Measurements from ENCODE around the gene ZNF683. TPM values are rescaled to one million over a fixed set of nuclear protein-coding genes. Genes with fewer than 3 reads are reported as not detected.
"Not testable (repeated sequence)": the region's sequence is repeated elsewhere in the genome, so short reads cannot be mapped to it uniquely, and the experiment has no call there.

The ZNF683 gene
- total RNA-seq, 1 experiment from 2014 or later = not detected

DNA sequence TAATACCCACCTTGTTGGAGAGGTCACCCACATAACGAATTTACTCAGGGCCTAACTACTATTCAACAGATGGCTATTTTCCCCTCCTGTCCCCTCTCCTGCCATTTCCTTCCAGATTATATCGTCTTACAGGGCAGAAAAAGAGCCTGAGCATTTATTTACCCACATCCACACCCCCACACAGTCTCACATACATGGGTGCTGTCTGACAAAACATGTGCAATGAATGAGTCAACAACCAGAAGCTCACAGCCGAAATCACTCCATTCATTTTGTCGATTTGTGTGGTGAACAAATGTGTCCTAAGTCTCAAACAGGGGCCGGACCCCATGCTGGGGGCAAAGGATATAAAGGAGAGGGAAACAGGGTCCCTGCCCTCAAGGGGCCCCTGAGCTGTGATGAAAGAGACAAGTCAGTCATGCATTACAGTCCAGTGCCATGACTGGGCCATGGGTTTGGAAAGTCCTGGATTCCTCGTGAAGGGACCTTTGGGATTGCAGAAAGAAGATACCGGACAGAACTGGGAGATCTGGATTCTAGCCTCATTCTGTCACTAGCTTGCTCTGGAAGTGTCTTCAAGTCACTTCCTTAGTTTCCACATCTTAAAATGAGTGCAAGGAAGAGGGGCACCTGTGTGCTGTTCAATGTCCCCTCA lies 16.4 kb upstream of the ZNF683 start:
- Histone ChIP-seq H3K9me3 (ENCODE audit: insufficient read depth, low read depth) (no peaks in the 10 kb centered on the region), H3K9me2 (ENCODE audit: insufficient read depth) (no peaks in the 10 kb centered on the region), H4K20me1 (ENCODE audit: insufficient read depth) (no peaks in the 10 kb centered on the region), H3K27ac (no peak overlapping the region), H3K4me3 (no peak overlapping the region), H3K4me2 (no peak overlapping the region), H3K36me3 (ENCODE audit: low read depth) (no peaks in the 10 kb centered on the region), H3K79me2 (ENCODE audit: low read depth) (no peaks in the 10 kb centered on the region), H3K27me3 (ENCODE audit: insufficient read depth, low read depth) (no peaks in the 10 kb centered on the region), H3K4me1 (replicated peaks; ENCODE audit: insufficient read depth) (peaks cover 5% of the 10 kb centered on the region; the same call in 1 of the 2 replicates), H2AFZ (no peak overlapping the region), H3F3A (ENCODE audit: insufficient read depth, low read depth) (no peaks in the 10 kb centered on the region)
- no peak for DNase-seq
- TF ChIP-seq CTCF (conservative IDR thresholded peaks at IDR 0.05) (no peak), EZH2 (IDR thresholded peaks at IDR 0.05; ENCODE audit: low read depth) (no peak)
- intact Hi-C loops (cut with micrococcal nuclease; ENCODE audit: unreplicated experiment) = no loop called here
- ChIA-PET CTCF (no interaction called here), POLR2A (ENCODE audit: unreplicated experiment) (no interaction called here)
- BruUV-seq (replicated peaks) = no TSS peak

- Histone ChIP-seq H2AFZ (no peak overlapping the region), H3K4me3 (no peak overlapping the region), H3K36me3 (ENCODE audit: low read depth) (no peaks in the 10 kb centered on the region), H3F3A (ENCODE audit: insufficient read depth, low read depth) (no peaks in the 10 kb centered on the region), H3K4me2 (no peak overlapping the region), H4K20me1 (ENCODE audit: insufficient read depth) (no peaks in the 10 kb centered on the region), H3K27me3 (ENCODE audit: insufficient read depth, low read depth) (no peaks in the 10 kb centered on the region), H3K4me1 (replicated peaks; ENCODE audit: insufficient read depth) (peaks cover 5% of the 10 kb centered on the region; the same call in 1 of the 2 replicates), H3K27ac (no peak overlapping the region), H3K9me2 (ENCODE audit: insufficient read depth) (no peaks in the 10 kb centered on the region), H3K9me3 (ENCODE audit: insufficient read depth, low read depth) (no peaks in the 10 kb centered on the region), H3K79me2 (ENCODE audit: low read depth) (no peaks in the 10 kb centered on the region)
- CTCF ChIA-PET = no interaction called here
- TF ChIP-seq EZH2 (IDR thresholded peaks at IDR 0.05; ENCODE audit: low read depth) (no peak), CTCF (conservative IDR thresholded peaks at IDR 0.05) (no peak)
- POLR2A ChIA-PET (ENCODE audit: unreplicated experiment) = no interaction called here
- BruUV-seq (replicated peaks) = no TSS peak
- peak; percentile 47 to 83 for DNase-seq
- intact Hi-C loops (cut with micrococcal nuclease; ENCODE audit: unreplicated experiment) = no loop called here
Measured at GRCh38 chr1:26387447-26387846, 14.9 kb upstream of the ZNF683 start.

GRCh38 chr1:26385063-26385462 lies 12.5 kb upstream of the ZNF683 start:
- H3K36me3 ChIP-seq (ENCODE audit: low read depth); H4K20me1 ChIP-seq (ENCODE audit: insufficient read depth); H3K9me3 ChIP-seq (ENCODE audit: insufficient read depth, low read depth); H3K27me3 ChIP-seq (ENCODE audit: insufficient read depth, low read depth); CTCF ChIA-PET; intact Hi-C loops (cut with micrococcal nuclease; ENCODE audit: unreplicated experiment); H3K4me3 ChIP-seq; H3F3A ChIP-seq (ENCODE audit: insufficient read depth, low read depth); H3K79me2 ChIP-seq (ENCODE audit: low read depth); H3K4me2 ChIP-seq; H3K9me2 ChIP-seq (ENCODE audit: insufficient read depth); BruUV-seq (replicated peaks); H2AFZ ChIP-seq; H3K4me1 ChIP-seq (replicated peaks; ENCODE audit: insufficient read depth); DNase-seq; H3K27ac ChIP-seq: not testable (repeated sequence)
- POLR2A ChIA-PET (ENCODE audit: unreplicated experiment) = interaction anchor here (0.6 kb wide), 1 partner anchor 208 kb away, joined by 8 read pairs; the partner anchor contains the start of gene CNKSR1

DNA sequence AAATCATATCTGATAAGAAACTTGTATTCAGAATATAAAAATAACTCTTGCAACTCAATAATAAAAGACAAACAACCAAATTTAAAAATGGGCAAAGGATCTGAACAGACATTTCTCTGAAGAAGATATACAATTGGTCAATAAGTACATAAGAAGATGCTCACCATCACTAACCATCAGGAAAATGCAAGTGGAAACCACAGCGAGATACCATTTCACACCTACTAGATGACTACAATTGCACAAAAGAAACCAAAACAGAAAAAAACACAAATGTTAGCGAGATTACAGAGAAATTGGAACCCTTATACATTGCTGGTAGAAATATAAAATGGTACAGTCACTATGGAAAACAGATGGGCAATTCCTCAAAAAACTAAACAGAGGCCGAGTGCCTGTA lies 11.5 kb upstream of the ZNF683 start:
- Histone ChIP-seq H3F3A (ENCODE audit: insufficient read depth, low read depth) (no peaks in the 10 kb centered on the region), H3K36me3 (ENCODE audit: low read depth) (no peaks in the 10 kb centered on the region), H4K20me1 (ENCODE audit: insufficient read depth) (no peaks in the 10 kb centered on the region), H3K4me3 (no peak overlapping the region), H3K27me3 (ENCODE audit: insufficient read depth, low read depth) (no peaks in the 10 kb centered on the region), H3K4me2 (no peak overlapping the region), H3K27ac (no peak overlapping the region), H3K9me2 (ENCODE audit: insufficient read depth) (no peaks in the 10 kb centered on the region), H3K79me2 (ENCODE audit: low read depth) (no peaks in the 10 kb centered on the region), H3K4me1 (replicated peaks; ENCODE audit: insufficient read depth) (peaks cover 5% of the 10 kb centered on the region; the same call in 1 of the 2 replicates), H3K9me3 (ENCODE audit: insufficient read depth, low read depth) (no peaks in the 10 kb centered on the region), H2AFZ (no peak overlapping the region)
- no TSS peak for BruUV-seq (replicated peaks)
- no peak for DNase-seq
- ChIA-PET CTCF (interaction anchor here (0.7 kb wide), 1 partner anchor 26 kb away, joined by 4 read pairs; no protein-coding TSS in a partner anchor), POLR2A (ENCODE audit: unreplicated experiment) (no interaction called here)
- TF ChIP-seq EZH2 (IDR thresholded peaks at IDR 0.05; ENCODE audit: low read depth) (no peak), CTCF (conservative IDR thresholded peaks at IDR 0.05) (no peak)
- intact Hi-C loops (cut with micrococcal nuclease; ENCODE audit: unreplicated experiment) = no loop called here
